Measurements from ENCODE around the gene ADRA2C. TPM values are rescaled to one million over a fixed set of nuclear protein-coding genes. Genes with fewer than 3 reads are reported as not detected.

The ADRA2C gene
- total RNA-seq, 1 donor from 2014 or later = 1.0 TPM

GRCh38 chr4:3800351-3800750 lies 34.2 kb downstream of the ADRA2C start:
- no peaks in the 10 kb centered on the region for H3K36me3 ChIP-seq (ENCODE audit: control insufficient read depth in 3 of 3, insufficient read depth in 3 of 3, low read length in 3 of 3)
- H3K9me3 ChIP-seq (ENCODE audit: control insufficient read depth in 3 of 3, low read length in 3 of 3) = peaks cover 0 to 8% (median 0%) of the 10 kb centered on the region in 3 donors
- no peaks in the 10 kb centered on the region for H3K4me1 ChIP-seq (ENCODE audit: control insufficient read depth in 3 of 3, insufficient read depth in 3 of 3, low read length in 3 of 3)
- peaks cover 28 to 51% (median 45%) of the 10 kb centered on the region in 3 donors for H3K27me3 ChIP-seq (ENCODE audit: control insufficient read depth in 3 of 3, insufficient read depth in 3 of 3, low read length in 3 of 3)
- H3K27ac ChIP-seq (ENCODE audit: low read depth, low read length) = no peak overlapping the region
- no peak overlapping the region for H3K4me3 ChIP-seq (ENCODE audit: low read length in 3 of 3)
- no peak overlapping the region for H3K9ac ChIP-seq (ENCODE audit: low read depth in 1 of 3, low read length in 3 of 3)

GRCh38 chr4:3801521-3801920 lies 35.3 kb downstream of the ADRA2C start:
- H3K4me1 ChIP-seq (ENCODE audit: control insufficient read depth in 3 of 3, insufficient read depth in 3 of 3, low read length in 3 of 3) = no peaks in the 10 kb centered on the region
- H3K9ac ChIP-seq (ENCODE audit: low read depth in 1 of 3, low read length in 3 of 3) = no peak overlapping the region
- H3K36me3 ChIP-seq (ENCODE audit: control insufficient read depth in 3 of 3, insufficient read depth in 3 of 3, low read length in 3 of 3) = no peaks in the 10 kb centered on the region
- peaks cover 0 to 4% (median 0%) of the 10 kb centered on the region in 3 donors for H3K9me3 ChIP-seq (ENCODE audit: control insufficient read depth in 3 of 3, low read length in 3 of 3)
- H3K27me3 ChIP-seq (ENCODE audit: control insufficient read depth in 3 of 3, insufficient read depth in 3 of 3, low read length in 3 of 3) = peaks cover 24 to 54% (median 37%) of the 10 kb centered on the region in 3 donors
- no peak overlapping the region for H3K27ac ChIP-seq (ENCODE audit: low read depth, low read length)
- no peak overlapping the region for H3K4me3 ChIP-seq (ENCODE audit: low read length in 3 of 3)

- H3K9me3 ChIP-seq (ENCODE audit: control insufficient read depth in 3 of 3, low read length in 3 of 3) = peaks cover 0 to under 1% (median 0%) of the 10 kb centered on the region in 3 donors
- H3K4me1 ChIP-seq (ENCODE audit: control insufficient read depth in 3 of 3, insufficient read depth in 3 of 3, low read length in 3 of 3) = no peaks in the 10 kb centered on the region
- no peak overlapping the region for H3K27ac ChIP-seq (ENCODE audit: low read depth, low read length)
- H3K27me3 ChIP-seq (ENCODE audit: control insufficient read depth in 3 of 3, insufficient read depth in 3 of 3, low read length in 3 of 3) = peaks cover 19 to 58% (median 32%) of the 10 kb centered on the region in 3 donors
- H3K9ac ChIP-seq (ENCODE audit: low read depth in 1 of 3, low read length in 3 of 3) = no peak overlapping the region
- no peaks in the 10 kb centered on the region for H3K36me3 ChIP-seq (ENCODE audit: control insufficient read depth in 3 of 3, insufficient read depth in 3 of 3, low read length in 3 of 3)
- no peak overlapping the region for H3K4me3 ChIP-seq (ENCODE audit: low read length in 3 of 3)
Measured at GRCh38 chr4:3801931-3802550, 35.9 kb downstream of the ADRA2C start.

GRCh38 chr4:3802571-3803474 lies 36.6 kb downstream of the ADRA2C start:
- peaks cover 17 to 58% (median 31%) of the 10 kb centered on the region in 3 donors for H3K27me3 ChIP-seq (ENCODE audit: control insufficient read depth in 3 of 3, insufficient read depth in 3 of 3, low read length in 3 of 3)

GRCh38 chr4:3803475-3803847 lies 37.3 kb downstream of the ADRA2C start:
- Histone ChIP-seq H3K27ac (ENCODE audit: low read depth, low read length) (no peak overlapping the region), H3K9ac (ENCODE audit: low read depth in 1 of 3, low read length in 3 of 3) (no peak overlapping the region), H3K27me3 (ENCODE audit: control insufficient read depth in 3 of 3, insufficient read depth in 3 of 3, low read length in 3 of 3) (peaks cover 18 to 53% (median 30%) of the 10 kb centered on the region in 3 donors), H3K36me3 (ENCODE audit: control insufficient read depth in 3 of 3, insufficient read depth in 3 of 3, low read length in 3 of 3) (no peaks in the 10 kb centered on the region), H3K4me1 (ENCODE audit: control insufficient read depth in 3 of 3, insufficient read depth in 3 of 3, low read length in 3 of 3) (no peaks in the 10 kb centered on the region), H3K4me3 (ENCODE audit: low read length in 3 of 3) (no peak overlapping the region), H3K9me3 (ENCODE audit: control insufficient read depth in 3 of 3, low read length in 3 of 3) (no peaks in the 10 kb centered on the region)

More at GRCh38 chr4:3802571-3803474, 36.6 kb downstream of the ADRA2C start:
- no peaks in the 10 kb centered on the region for H3K36me3 ChIP-seq (ENCODE audit: control insufficient read depth in 3 of 3, insufficient read depth in 3 of 3, low read length in 3 of 3)
- no peaks in the 10 kb centered on the region for H3K4me1 ChIP-seq (ENCODE audit: control insufficient read depth in 3 of 3, insufficient read depth in 3 of 3, low read length in 3 of 3)
- H3K4me3 ChIP-seq (ENCODE audit: low read length in 3 of 3) = no peak overlapping the region
- no peak overlapping the region for H3K27ac ChIP-seq (ENCODE audit: low read depth, low read length)
- H3K9ac ChIP-seq (ENCODE audit: low read depth in 1 of 3, low read length in 3 of 3) = no peak overlapping the region
- no peaks in the 10 kb centered on the region for H3K9me3 ChIP-seq (ENCODE audit: control insufficient read depth in 3 of 3, low read length in 3 of 3)

GRCh38 chr4:3803946-3804345 lies 37.8 kb downstream of the ADRA2C start:
- Histone ChIP-seq H3K36me3 (ENCODE audit: control insufficient read depth in 3 of 3, insufficient read depth in 3 of 3, low read length in 3 of 3) (no peaks in the 10 kb centered on the region), H3K4me1 (ENCODE audit: control insufficient read depth in 3 of 3, insufficient read depth in 3 of 3, low read length in 3 of 3) (no peaks in the 10 kb centered on the region), H3K9me3 (ENCODE audit: control insufficient read depth in 3 of 3, low read length in 3 of 3) (no peaks in the 10 kb centered on the region), H3K27me3 (ENCODE audit: control insufficient read depth in 3 of 3, insufficient read depth in 3 of 3, low read length in 3 of 3) (peaks cover 19 to 54% (median 32%) of the 10 kb centered on the region in 3 donors), H3K4me3 (ENCODE audit: low read length in 3 of 3) (no peak overlapping the region), H3K9ac (ENCODE audit: low read depth in 1 of 3, low read length in 3 of 3) (no peak overlapping the region), H3K27ac (ENCODE audit: low read depth, low read length) (no peak overlapping the region)

- H3K4me3 ChIP-seq (ENCODE audit: low read length in 3 of 3) = no peak overlapping the region
- peaks cover 29 to 65% (median 33%) of the 10 kb centered on the region in 3 donors for H3K27me3 ChIP-seq (ENCODE audit: control insufficient read depth in 3 of 3, insufficient read depth in 3 of 3, low read length in 3 of 3)
- no peaks in the 10 kb centered on the region for H3K36me3 ChIP-seq (ENCODE audit: control insufficient read depth in 3 of 3, insufficient read depth in 3 of 3, low read length in 3 of 3)
- H3K27ac ChIP-seq (ENCODE audit: low read depth, low read length) = no peak overlapping the region
- no peak overlapping the region for H3K9ac ChIP-seq (ENCODE audit: low read depth in 1 of 3, low read length in 3 of 3)
- no peaks in the 10 kb centered on the region for H3K4me1 ChIP-seq (ENCODE audit: control insufficient read depth in 3 of 3, insufficient read depth in 3 of 3, low read length in 3 of 3)
- H3K9me3 ChIP-seq (ENCODE audit: control insufficient read depth in 3 of 3, low read length in 3 of 3) = no peaks in the 10 kb centered on the region
Measured at GRCh38 chr4:3805026-3805425, 38.8 kb downstream of the ADRA2C start.

- H3K27me3 ChIP-seq (ENCODE audit: control insufficient read depth in 3 of 3, insufficient read depth in 3 of 3, low read length in 3 of 3) = peaks cover 36 to 66% (median 40%) of the 10 kb centered on the region in 3 donors
- H3K27ac ChIP-seq (ENCODE audit: low read depth, low read length) = no peak overlapping the region
- no peak overlapping the region for H3K9ac ChIP-seq (ENCODE audit: low read depth in 1 of 3, low read length in 3 of 3)
- H3K36me3 ChIP-seq (ENCODE audit: control insufficient read depth in 3 of 3, insufficient read depth in 3 of 3, low read length in 3 of 3) = no peaks in the 10 kb centered on the region
- H3K4me3 ChIP-seq (ENCODE audit: low read length in 3 of 3) = no peak overlapping the region
- H3K9me3 ChIP-seq (ENCODE audit: control insufficient read depth in 3 of 3, low read length in 3 of 3) = no peaks in the 10 kb centered on the region
- no peaks in the 10 kb centered on the region for H3K4me1 ChIP-seq (ENCODE audit: control insufficient read depth in 3 of 3, insufficient read depth in 3 of 3, low read length in 3 of 3)
Measured at GRCh38 chr4:3805731-3806130, 39.5 kb downstream of the ADRA2C start.

GRCh38 chr4:3807311-3807710 lies 41.1 kb downstream of the ADRA2C start:
- Histone ChIP-seq H3K9me3 (ENCODE audit: control insufficient read depth in 3 of 3, low read length in 3 of 3) (no peaks in the 10 kb centered on the region), H3K36me3 (ENCODE audit: control insufficient read depth in 3 of 3, insufficient read depth in 3 of 3, low read length in 3 of 3) (no peaks in the 10 kb centered on the region), H3K9ac (ENCODE audit: low read depth in 1 of 3, low read length in 3 of 3) (no peak overlapping the region), H3K4me1 (ENCODE audit: control insufficient read depth in 3 of 3, insufficient read depth in 3 of 3, low read length in 3 of 3) (no peaks in the 10 kb centered on the region), H3K27ac (ENCODE audit: low read depth, low read length) (no peak overlapping the region), H3K4me3 (ENCODE audit: low read length in 3 of 3) (no peak overlapping the region), H3K27me3 (ENCODE audit: control insufficient read depth in 3 of 3, insufficient read depth in 3 of 3, low read length in 3 of 3) (peaks cover 37 to 69% (median 41%) of the 10 kb centered on the region in 3 donors)

All from skeletal muscle tissue (tissue), 4 donors.